ENCODE data around the gene MARK2. TPM values are rescaled to one million over a fixed set of nuclear protein-coding genes. Genes with fewer than 3 reads are reported as not detected.

The MARK2 gene
- total RNA-seq, 2 experiments from 2014 or later = 57.2 to 57.9 TPM

DNA sequence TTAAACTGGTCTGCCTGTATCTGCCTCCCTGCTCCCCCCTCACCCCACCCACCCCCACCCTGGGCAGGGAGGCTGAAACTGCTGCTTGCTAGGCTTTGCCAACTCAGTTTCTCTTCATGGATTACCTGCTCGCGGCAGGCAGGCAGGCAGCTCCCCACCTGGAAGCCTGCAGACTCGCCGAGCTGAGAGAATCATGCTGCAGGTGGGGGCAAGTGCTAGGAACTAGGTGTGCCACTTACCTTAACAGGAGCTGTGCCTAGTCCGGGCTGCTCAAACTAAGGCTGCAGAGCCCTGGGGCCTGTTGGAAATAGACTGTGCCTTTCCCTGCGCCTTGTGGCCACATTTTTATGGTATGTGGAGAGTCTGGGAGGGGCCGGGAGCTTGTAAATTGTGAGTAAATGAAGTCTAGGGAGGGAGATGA is 30.3 kb downstream of the MARK2 start:
- peak overlapping the region; percentile 80 for H3K27ac Mint-ChIP-seq

DNA sequence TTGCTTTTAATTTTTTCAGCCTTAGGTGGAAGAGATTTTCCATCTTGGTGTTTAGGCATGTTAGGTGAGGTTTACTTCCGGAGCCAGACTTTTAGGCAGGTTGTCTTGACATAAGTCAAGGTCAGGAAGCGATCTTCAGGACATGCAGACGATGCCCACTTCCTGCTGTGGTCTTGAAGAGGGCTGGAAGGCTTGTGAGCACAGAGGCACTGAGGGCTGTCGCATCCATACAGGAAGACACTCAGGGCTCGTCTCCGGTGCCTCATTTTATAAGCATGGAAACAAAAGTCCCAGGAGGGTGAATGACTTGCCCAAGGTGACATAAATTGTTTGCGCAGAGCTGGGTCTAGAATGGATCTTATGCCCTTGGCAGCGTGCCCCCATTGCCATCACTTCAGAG is 30.8 kb downstream of the MARK2 start:
- peak; percentile 87 for DNase-seq
- Mint-ChIP-seq H3K27me3 (no peaks in the 10 kb centered on the region), H3K9me3 (ENCODE audit: low read depth) (no peaks in the 10 kb centered on the region), H3K27ac (peak overlapping the region; percentile 80), H3K4me3 (peak overlapping the region; percentile 21), H3K4me1 (peaks cover 85% of the 10 kb centered on the region), H3K36me3 (peaks cover 24% of the 10 kb centered on the region)
- CTCF ChIA-PET = interaction anchor here (1.7 to 6.5 kb wide), 3 partner anchors 29 to 77 kb away, joined by 5 to 44 read pairs (median 5); partner anchors contain the start of gene MARK2
- peak; percentile 66 for ATAC-seq

More for the DNA sequence above, 30.3 kb downstream of the MARK2 start:
- Mint-ChIP-seq H3K9me3 (ENCODE audit: low read depth) (no peaks in the 10 kb centered on the region), H3K4me1 (peaks cover 80% of the 10 kb centered on the region), H3K4me3 (peak overlapping the region; percentile 21), H3K27me3 (no peaks in the 10 kb centered on the region), H3K36me3 (peaks cover 22% of the 10 kb centered on the region)
- peak; percentile 9 for ATAC-seq
- CTCF ChIA-PET = interaction anchor here (0.8 to 6.5 kb wide), 4 partner anchors 18 to 77 kb away, joined by 3 to 44 read pairs (median 5); partner anchors contain the start of gene MARK2
- no peak for DNase-seq

- H3K27me3 Mint-ChIP-seq = no peaks in the 10 kb centered on the region
- H3K4me3 Mint-ChIP-seq = no peak overlapping the region
- H3K27ac Mint-ChIP-seq = no peak overlapping the region
- peaks cover 80% of the 10 kb centered on the region for H3K4me1 Mint-ChIP-seq
- ATAC-seq (no peak), DNase-seq (no peak)
- peaks cover 24% of the 10 kb centered on the region for H3K36me3 Mint-ChIP-seq
- no peaks in the 10 kb centered on the region for H3K9me3 Mint-ChIP-seq (ENCODE audit: low read depth)
- CTCF ChIA-PET = interaction anchor here (1.7 to 6.5 kb wide), 3 partner anchors 30 to 76 kb away, joined by 5 to 44 read pairs (median 5); partner anchors contain the start of gene MARK2
Measured at GRCh38 chr11:63870351-63871140, 31.6 kb downstream of the MARK2 start.

GRCh38 chr11:63871962-63872799 is 33.3 kb downstream of the MARK2 start:
- no peaks in the 10 kb centered on the region for H3K27me3 Mint-ChIP-seq
- ATAC-seq (peak; percentile 74), DNase-seq (peak; percentile 77)
- H3K4me3 Mint-ChIP-seq = no peak overlapping the region
- H3K9me3 Mint-ChIP-seq (ENCODE audit: low read depth) = no peaks in the 10 kb centered on the region
- H3K4me1 Mint-ChIP-seq = peaks cover 64% of the 10 kb centered on the region
- CTCF ChIA-PET = interaction anchor here (0.5 to 2.3 kb wide), 8 partner anchors 9 to 43 kb away, joined by 3 to 22 read pairs (median 3); partner anchors contain the start of gene MARK2
- peaks cover 25% of the 10 kb centered on the region for H3K36me3 Mint-ChIP-seq
- peak overlapping the region; percentile 19 for H3K27ac Mint-ChIP-seq

DNA sequence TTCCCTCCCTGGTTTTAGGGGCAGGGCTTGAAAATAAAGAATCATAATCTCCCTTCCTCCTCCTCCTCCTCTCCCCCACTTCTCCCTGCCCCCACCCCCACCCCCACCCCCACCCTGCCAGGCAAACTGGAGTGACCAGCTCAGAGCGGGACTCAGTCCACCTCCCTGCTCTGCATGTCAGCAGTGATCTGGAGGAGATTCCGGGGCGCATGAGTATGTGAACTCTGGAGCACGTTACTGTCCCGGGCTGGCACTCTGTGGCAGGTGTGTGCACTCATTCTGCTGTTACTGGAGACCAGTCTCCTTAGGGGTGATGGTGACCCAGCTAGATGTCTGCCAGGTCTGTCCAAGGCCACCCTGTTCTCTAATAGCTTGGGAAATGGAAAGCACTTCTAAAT is 33.9 kb downstream of the MARK2 start:
- no peak overlapping the region for H3K4me3 Mint-ChIP-seq
- DNase-seq (no peak), ATAC-seq (no peak)
- H3K36me3 Mint-ChIP-seq = peaks cover 25% of the 10 kb centered on the region
- no peaks in the 10 kb centered on the region for H3K27me3 Mint-ChIP-seq
- no peaks in the 10 kb centered on the region for H3K9me3 Mint-ChIP-seq (ENCODE audit: low read depth)
- no peak overlapping the region for H3K27ac Mint-ChIP-seq
- CTCF ChIA-PET = interaction anchor here (1.1 to 2.3 kb wide), 5 partner anchors 10 to 128 kb away, joined by 3 to 22 read pairs (median 6); partner anchors contain the start of gene MARK2
- H3K4me1 Mint-ChIP-seq = peaks cover 59% of the 10 kb centered on the region

GRCh38 chr11:63873311-63873710 is 34.4 kb downstream of the MARK2 start:
- no peaks in the 10 kb centered on the region for H3K27me3 Mint-ChIP-seq
- peaks cover 57% of the 10 kb centered on the region for H3K4me1 Mint-ChIP-seq
- no peak overlapping the region for H3K4me3 Mint-ChIP-seq
- ATAC-seq (no peak), DNase-seq (no peak)
- peaks cover 27% of the 10 kb centered on the region for H3K36me3 Mint-ChIP-seq
- CTCF ChIA-PET = interaction anchor here (1.0 to 2.3 kb wide), 4 partner anchors 10 to 127 kb away, joined by 3 to 22 read pairs (median 6); partner anchors contain the start of gene MARK2
- no peak overlapping the region for H3K27ac Mint-ChIP-seq
- no peaks in the 10 kb centered on the region for H3K9me3 Mint-ChIP-seq (ENCODE audit: low read depth)

DNA sequence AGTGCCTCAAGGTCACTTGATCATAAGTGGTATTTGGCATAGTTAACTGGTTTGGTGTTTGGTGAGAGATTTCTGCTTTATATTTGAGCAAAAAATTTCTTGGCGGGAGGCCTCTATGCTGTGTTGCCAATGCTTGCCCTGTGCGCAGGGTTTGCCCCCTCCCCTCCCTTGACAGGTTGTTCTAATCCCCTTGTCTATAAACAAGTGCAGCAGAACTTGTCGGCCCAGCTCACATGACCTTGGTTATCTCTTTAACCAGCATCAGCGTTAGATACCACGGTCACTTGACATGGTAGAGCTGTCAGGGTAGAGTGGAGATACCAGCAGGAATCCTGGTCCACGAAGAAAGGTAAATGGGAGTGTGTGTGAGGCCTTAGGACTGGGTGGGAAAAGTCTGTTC is 35.6 kb downstream of the MARK2 start:
- peaks cover 50% of the 10 kb centered on the region for H3K4me1 Mint-ChIP-seq
- CTCF ChIA-PET = interaction anchor here (1.0 to 1.5 kb wide), 2 partner anchors 8 to 72 kb away, joined by 3 to 7 read pairs; no protein-coding TSS in a partner anchor
- H3K27me3 Mint-ChIP-seq = no peaks in the 10 kb centered on the region
- no peak overlapping the region for H3K27ac Mint-ChIP-seq
- H3K4me3 Mint-ChIP-seq = no peak overlapping the region
- H3K36me3 Mint-ChIP-seq = peaks cover 22% of the 10 kb centered on the region
- ATAC-seq (no peak), DNase-seq (no peak)
- no peaks in the 10 kb centered on the region for H3K9me3 Mint-ChIP-seq (ENCODE audit: low read depth)

GRCh38 chr11:63875506-63876065 is 36.7 kb downstream of the MARK2 start:
- ATAC-seq = no peak
- H3K36me3 Mint-ChIP-seq = peaks cover 20% of the 10 kb centered on the region
- no peaks in the 10 kb centered on the region for H3K9me3 Mint-ChIP-seq (ENCODE audit: low read depth)
- DNase-seq = no peak
- peaks cover 50% of the 10 kb centered on the region for H3K4me1 Mint-ChIP-seq
- no peak overlapping the region for H3K4me3 Mint-ChIP-seq
- no peaks in the 10 kb centered on the region for H3K27me3 Mint-ChIP-seq
- H3K27ac Mint-ChIP-seq = no peak overlapping the region
- CTCF ChIA-PET = interaction anchor here (1.0 to 1.2 kb wide), 2 partner anchors 38 to 71 kb away, joined by 3 to 11 read pairs; no protein-coding TSS in a partner anchor

GRCh38 chr11:63876616-63877015 is 37.7 kb downstream of the MARK2 start:
- Mint-ChIP-seq H3K36me3 (peaks cover 23% of the 10 kb centered on the region), H3K27ac (no peak overlapping the region), H3K27me3 (no peaks in the 10 kb centered on the region), H3K4me3 (no peak overlapping the region), H3K9me3 (ENCODE audit: low read depth) (no peaks in the 10 kb centered on the region), H3K4me1 (peaks cover 48% of the 10 kb centered on the region)
- ATAC-seq (no peak), DNase-seq (no peak)
- CTCF ChIA-PET = interaction anchor here (1.0 to 1.2 kb wide), 3 partner anchors 9 to 39 kb away, joined by 3 to 11 read pairs (median 4); no protein-coding TSS in a partner anchor

DNA sequence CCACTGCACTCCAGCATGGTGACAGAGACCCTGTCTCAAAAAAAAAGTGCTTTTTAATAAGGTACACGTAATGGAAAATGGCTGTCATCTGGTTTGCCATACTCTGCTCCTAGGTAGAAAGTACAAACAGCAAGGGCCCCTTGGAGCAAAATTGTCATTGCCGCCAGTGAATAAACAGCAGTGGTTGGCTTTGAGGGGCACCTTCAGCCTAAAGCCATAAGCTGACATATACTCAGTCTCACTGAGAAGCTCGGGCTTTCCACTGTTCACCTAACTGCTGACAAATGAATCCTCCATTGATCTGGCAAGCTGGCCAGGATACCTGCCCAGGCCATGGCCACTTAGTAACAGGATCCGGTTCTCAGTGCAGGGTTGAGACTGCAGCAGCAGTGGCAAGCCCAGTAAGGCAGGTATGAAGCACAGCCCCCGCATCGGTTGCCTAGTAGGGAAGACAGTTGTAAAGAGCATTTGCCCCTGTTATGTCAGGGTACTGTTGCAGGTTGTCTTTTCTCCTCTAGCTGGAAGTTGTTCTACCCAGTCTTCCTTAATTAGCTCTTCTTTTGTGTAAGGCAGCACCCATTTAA is 38.8 kb downstream of the MARK2 start:
- no peak for ATAC-seq
- no peak overlapping the region for H3K4me3 Mint-ChIP-seq
- peak overlapping the region; percentile 54 for H3K27ac Mint-ChIP-seq
- H3K4me1 Mint-ChIP-seq = peaks cover 41% of the 10 kb centered on the region
- DNase-seq = no peak
- no peaks in the 10 kb centered on the region for H3K9me3 Mint-ChIP-seq (ENCODE audit: low read depth)
- no peaks in the 10 kb centered on the region for H3K27me3 Mint-ChIP-seq
- CTCF ChIA-PET = interaction anchor here (0.6 to 1.2 kb wide), 3 partner anchors 10 to 122 kb away, joined by 3 to 4 read pairs (median 3); no protein-coding TSS in a partner anchor
- H3K36me3 Mint-ChIP-seq = peaks cover 23% of the 10 kb centered on the region

DNA sequence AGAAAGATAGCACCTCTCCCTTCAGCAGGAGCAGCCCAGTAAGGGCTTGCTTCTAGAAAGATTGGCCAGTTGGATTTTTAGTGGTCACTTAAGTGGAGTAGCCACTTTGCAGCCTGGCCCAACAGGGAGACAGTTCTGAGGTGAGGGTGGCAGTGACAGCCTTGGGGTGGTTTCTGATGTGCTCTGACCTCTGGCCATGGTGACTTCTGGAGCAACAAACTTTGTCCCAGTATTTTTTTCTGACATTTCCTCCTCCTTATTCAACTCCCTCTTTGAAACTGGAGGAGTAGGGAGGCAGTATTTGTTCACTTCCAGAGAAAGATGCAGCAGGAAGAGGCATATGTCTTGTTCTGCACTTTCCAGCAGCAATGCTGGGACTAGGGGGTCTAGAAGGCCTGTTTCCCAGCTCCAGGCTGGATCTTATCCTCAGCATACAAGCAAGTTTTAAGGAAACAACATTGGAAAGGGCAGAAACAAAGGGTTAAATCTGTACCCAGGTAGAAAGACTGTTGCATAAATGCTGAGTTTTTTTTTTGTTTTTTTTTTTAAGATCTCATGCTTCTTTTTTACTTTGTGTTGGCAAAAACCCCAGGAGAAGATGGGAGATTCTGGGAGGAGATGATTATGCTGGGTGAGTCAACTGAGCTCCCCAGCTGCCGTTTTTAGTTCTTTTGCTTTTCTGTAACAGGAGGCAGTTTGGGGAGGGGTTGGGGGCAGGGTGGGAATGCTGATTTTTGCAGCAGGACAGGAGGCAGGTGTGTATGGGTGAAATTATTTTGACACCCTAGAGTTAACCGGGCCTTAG is 40.9 kb downstream of the MARK2 start:
- Mint-ChIP-seq H3K27me3 (no peaks in the 10 kb centered on the region), H3K36me3 (peaks cover 16% of the 10 kb centered on the region), H3K4me3 (no peak overlapping the region), H3K27ac (no peak overlapping the region), H3K9me3 (ENCODE audit: low read depth) (no peaks in the 10 kb centered on the region), H3K4me1 (peaks cover 42% of the 10 kb centered on the region)
- CTCF ChIA-PET = interaction anchor here (1.3 kb wide), 1 partner anchor 18 kb away, joined by 3 read pairs; no protein-coding TSS in a partner anchor
- ATAC-seq (no peak), DNase-seq (no peak)

- peak; percentile 39 for ATAC-seq
- Mint-ChIP-seq H3K27ac (no peak overlapping the region), H3K4me3 (no peak overlapping the region), H3K27me3 (no peaks in the 10 kb centered on the region), H3K9me3 (ENCODE audit: low read depth) (no peaks in the 10 kb centered on the region), H3K4me1 (peaks cover 41% of the 10 kb centered on the region), H3K36me3 (peaks cover 15% of the 10 kb centered on the region)
- CTCF ChIA-PET = no interaction called here
- no peak for DNase-seq
Measured at GRCh38 chr11:63880403-63880790, 41.5 kb downstream of the MARK2 start.

All from activated CD8-positive, alpha-beta memory T cell treated with anti-CD3 and anti-CD28 coated beads, Interleukin-2, amount 10 ng/mL, durations not matched to agents 7 days and 5 days (primary cell).